Lower leg skin (tissue), 3 donors: ENCODE results near the gene TMPRSS3.

Experiments
- CTCF ChIP-seq, 3 donors: fragments of 450-650 bp; IDR thresholded peaks; one replicate each; pipeline ENCODE4 v1.5.1; 2016; ENCODE audit warnings: antibody characterized with exemption in 3 of 3, mild to moderate bottlenecking in 3 of 3, moderate library complexity in 2 of 3
- POLR2A ChIP-seq, 2 donors: fragments of 450-650 bp; IDR thresholded peaks; one replicate each; pipeline ENCODE4 v1.6.1; 2016 to 2017; ENCODE audit warnings: antibody characterized with exemption in 2 of 2, mild to moderate bottlenecking in 1 of 2, moderate library complexity in 1 of 2

DNA sequence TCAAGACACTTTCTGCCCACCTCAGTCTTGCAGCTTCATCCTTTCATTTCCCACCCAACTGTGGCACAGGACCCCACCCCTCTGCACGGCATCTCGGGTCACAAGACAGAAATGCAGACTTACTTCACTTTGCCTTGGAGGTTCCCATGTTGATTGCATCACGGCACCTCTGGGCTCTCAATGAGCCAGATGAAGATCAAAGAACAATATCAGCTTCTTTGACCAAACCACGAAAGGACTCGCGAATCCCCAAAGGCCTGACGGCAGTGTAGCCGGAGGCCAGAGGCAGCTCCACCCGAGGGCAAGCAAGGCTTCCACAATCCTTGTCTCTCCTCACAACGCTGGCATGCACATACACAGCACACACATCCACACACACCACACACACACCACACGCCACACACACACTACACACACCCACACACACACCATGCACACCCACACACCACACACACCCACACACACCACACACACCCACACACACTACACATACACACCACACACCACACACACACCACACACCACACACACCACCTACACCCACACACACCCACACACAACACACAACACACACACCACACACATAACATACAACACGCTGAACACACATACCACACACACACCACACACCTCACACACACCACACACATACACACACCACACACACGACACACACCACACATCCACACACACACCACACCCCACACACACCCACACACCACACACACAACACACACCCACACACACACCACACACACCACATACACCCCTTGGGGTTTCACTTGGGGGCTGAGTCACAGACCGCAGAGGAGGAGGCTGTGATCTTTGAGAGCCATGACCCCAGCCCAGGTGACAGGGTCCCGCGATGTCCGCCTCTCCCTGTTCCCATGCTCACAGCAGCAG lies 43.7 kb upstream of the TMPRSS3 start:
- TF ChIP-seq CTCF (IDR thresholded peaks at IDR 0.05) (no peak), POLR2A (IDR thresholded peaks at IDR 0.05) (no peak)
